GM13976 (cell line): ENCODE data around the gene PPP1R12C.

Experiments
- DNase-seq: peaks from one replicate; pipeline ENCODE4 v3.0.0; 2012; ENCODE audit warnings: low spot score
- CTCF ChIP-seq: IDR thresholded peaks from 2 replicates; pipeline ENCODE4 v1.5.1; 2012; ENCODE audit warnings: borderline replicate concordance, mild to moderate bottlenecking; ENCODE audit not compliant: insufficient read depth; ENCODE audit errors: extremely low read depth, missing control alignments, control extremely low read depth
- in situ Hi-C: fragments of 300-500 bp; cut with MboI; formaldehyde crosslinking; loops from one replicate; pipeline ENCODE4 v1.12.0; 2022; ENCODE audit warnings: low sequenced_read_pairs, mixed read lengths, inconsistent platforms; ENCODE audit not compliant: unreplicated experiment

The PPP1R12C gene

GRCh38 chr19:55080121-55080967 is 37.1 kb downstream of the PPP1R12C start:
- no peak for TF ChIP-seq CTCF
- in situ Hi-C loops, result no loop called here
- DNase-seq, result peak; percentile 82

- TF ChIP-seq CTCF, result no peak
- DNase-seq, result peak; percentile 9
- in situ Hi-C loops, result no loop called here
Measured at GRCh38 chr19:55079400-55080038, 37.9 kb downstream of the PPP1R12C start.

GRCh38 chr19:55078996-55079395 is 38.4 kb downstream of the PPP1R12C start:
- no peak for DNase-seq
- in situ Hi-C loops, result no loop called here
- no peak for TF ChIP-seq CTCF

GRCh38 chr19:55077106-55077505 is 40.3 kb downstream of the PPP1R12C start:
- DNase-seq, result no peak
- no peak for TF ChIP-seq CTCF
- in situ Hi-C loops, result no loop called here

- TF ChIP-seq CTCF, result no peak
- in situ Hi-C loops, result no loop called here
- no peak for DNase-seq
Measured at GRCh38 chr19:55076321-55076720, 41.1 kb downstream of the PPP1R12C start.

- in situ Hi-C loops, result no loop called here
- DNase-seq, result no peak
- no peak for TF ChIP-seq CTCF
Measured at GRCh38 chr19:55075371-55075998, 42.0 kb downstream of the PPP1R12C start, which contains the start of gene EPS8L1. Gene EPS8L1, plus strand, starts transcription at chr19:55075869. Its CDS starts 576 bp downstream, at chr19:55076445.
